ENCODE measurements around the gene TMPRSS3. TPM values are rescaled to one million over a fixed set of nuclear protein-coding genes. Genes with fewer than 3 reads are reported as not detected.

TMPRSS3 gene
- total and polyA plus RNA-seq, 9 of the 15 experiments (the other 6 are each of a cell fraction or from before 2014, with no cell fraction given), result 0.07 TPM; not detected in 8

- ChIA-PET POLR2A (no interaction called here), CTCF (ENCODE audit: low intra/inter-chr PET ratio) (interaction anchor here (0.7 kb wide), 1 partner anchor 123 kb away, joined by 3 read pairs; no protein-coding TSS in a partner anchor)
- Histone ChIP-seq H3K27me3 (ENCODE audit: control insufficient read depth in 2 of 2, insufficient read depth in 2 of 2, low read length in 2 of 2) (peaks cover 12 to 37% of the 10 kb centered on the region in 2 experiments), H3K79me2 (ENCODE audit: control insufficient read depth, insufficient read depth, low read length) (no peaks in the 10 kb centered on the region), H3K36me3 (ENCODE audit: control insufficient read depth, insufficient read depth, low read length) (no peaks in the 10 kb centered on the region), H3K4me1 (replicated peaks in 1 of 2; ENCODE audit: control insufficient read depth in 2 of 2, insufficient read depth in 2 of 2, low read length in 2 of 2) (peaks cover 13 to 16% of the 10 kb centered on the region in 2 experiments; a peak in 3 of 5 replicates), H3K27ac (ENCODE audit: extremely low read depth, low read depth, low read length) (no peak overlapping the region), H3K4me3 (no peak overlapping the region), H3K9me1 (ENCODE audit: control insufficient read depth, insufficient read depth, low read length) (no peaks in the 10 kb centered on the region), H3K9ac (ENCODE audit: insufficient read depth in 1 of 2, low read depth in 2 of 2, low read length in 2 of 2) (no peak overlapping the region; a peak in 1 of 4 replicates), H3K4me2 (ENCODE audit: insufficient read depth, low read length) (peak overlapping the region; percentile 54), H4K20me1 (replicated peaks; ENCODE audit: control insufficient read depth, insufficient read depth, low read length) (no peaks in the 10 kb centered on the region), H2AFZ (ENCODE audit: low read depth, low read length) (peak overlapping the region; percentile 78), H3K9me3 (replicated peaks; ENCODE audit: control insufficient read depth, insufficient read depth, low read depth, low read length) (no peaks in the 10 kb centered on the region)
- no TSS peak for BruUV-seq (replicated peaks)
- intact Hi-C loops (cut with micrococcal nuclease) (no loop called here), in situ Hi-C loops (cut with MboI) (no loop called here)
- ATAC-seq, result peak; percentile 32; the same call in 1 of the 3 replicates
- no peak for FAIRE-seq
- TF ChIP-seq STAT5A (IDR thresholded peaks at IDR 0.05; ENCODE audit: borderline replicate concordance, low read length), result no peak
- no peak for DNase-seq (ENCODE audit: extremely low read depth in 1 of 4, low spot score in 3 of 4)
- WGBS (ENCODE audit: insufficient coverage, low coverage, missing lambda C conversion rate), result 40% methylated on average over 6 of the region's 6 CpGs
Observed at GRCh38 chr21:42389449-42389835, 6.4 kb downstream of the TMPRSS3 start.

- BruUV-seq (replicated peaks), result no TSS peak
- Histone ChIP-seq H3K9me3 (replicated peaks; ENCODE audit: control insufficient read depth, insufficient read depth, low read depth, low read length) (no peaks in the 10 kb centered on the region), H2AFZ (ENCODE audit: low read depth, low read length) (peak overlapping the region; percentile 78), H3K79me2 (ENCODE audit: control insufficient read depth, insufficient read depth, low read length) (no peaks in the 10 kb centered on the region), H3K4me2 (ENCODE audit: insufficient read depth, low read length) (peak overlapping the region; percentile 54), H3K9me1 (ENCODE audit: control insufficient read depth, insufficient read depth, low read length) (no peaks in the 10 kb centered on the region), H3K36me3 (ENCODE audit: control insufficient read depth, insufficient read depth, low read length) (no peaks in the 10 kb centered on the region), H3K4me3 (no peak overlapping the region), H3K27me3 (ENCODE audit: control insufficient read depth in 2 of 2, insufficient read depth in 2 of 2, low read length in 2 of 2) (peaks cover 12 to 37% of the 10 kb centered on the region in 2 experiments), H3K4me1 (replicated peaks in 1 of 2; ENCODE audit: control insufficient read depth in 2 of 2, insufficient read depth in 2 of 2, low read length in 2 of 2) (peaks cover 13 to 16% of the 10 kb centered on the region in 2 experiments; a peak in 3 of 5 replicates), H3K9ac (ENCODE audit: insufficient read depth in 1 of 2, low read depth in 2 of 2, low read length in 2 of 2) (peak overlapping the region in 1 of 2 experiments; percentile 30; a peak in 1 of 4 replicates), H4K20me1 (replicated peaks; ENCODE audit: control insufficient read depth, insufficient read depth, low read length) (no peaks in the 10 kb centered on the region), H3K27ac (ENCODE audit: extremely low read depth, low read depth, low read length) (no peak overlapping the region)
- FAIRE-seq (no peak), DNase-seq (ENCODE audit: extremely low read depth in 1 of 4, low spot score in 3 of 4) (peak in 2 of 4 experiments; percentile 37 to 43), ATAC-seq (peak; percentile 51)
- 14% methylated on average over 20 of the region's 20 CpGs for WGBS (ENCODE audit: insufficient coverage, low coverage, missing lambda C conversion rate)
- ChIA-PET POLR2A (interaction anchor here (0.6 kb wide), 1 partner anchor 260 kb away, joined by 3 read pairs; no protein-coding TSS in a partner anchor), CTCF (ENCODE audit: low intra/inter-chr PET ratio) (no interaction called here)
- in situ Hi-C loops (cut with MboI) (no loop called here), intact Hi-C loops (cut with micrococcal nuclease) (no loop called here)
- TF ChIP-seq ZNF764 (CRISPR knock-in tag; IDR thresholded peaks at IDR 0.05; ENCODE audit: low read depth) (no peak), TEAD1 (CRISPR knock-in tag; IDR thresholded peaks at IDR 0.05) (peak in 1 of 2 experiments; percentile 91; a peak in 2 of 4 replicates), TEAD4 (IDR thresholded peaks at IDR 0.05; ENCODE audit: low read length) (peak; percentile 74), TEAD4 (CRISPR knock-in tag; IDR thresholded peaks at IDR 0.05; ENCODE audit: borderline replicate concordance) (no peak), TCF3 (CRISPR knock-in tag; IDR thresholded peaks at IDR 0.05) (peak; percentile 28; the same call in 1 of the 2 replicates), RBM25 (IDR thresholded peaks at IDR 0.05; ENCODE audit: low read depth, low read length, severe bottlenecking) (peak; percentile 61), MAZ (CRISPR knock-in tag; conservative IDR thresholded peaks at IDR 0.05 in 1 of 2, IDR thresholded peaks at IDR 0.05 in 1 of 2) (peak; percentile 32 to 59; a peak in 2 of 4 replicates), NEUROD1 (IDR thresholded peaks at IDR 0.05; ENCODE audit: borderline replicate concordance, low read depth, low read length, partially characterized antibody) (no peak), BCOR (IDR thresholded peaks at IDR 0.05) (peak; percentile 72; the same call in 1 of the 2 replicates), ZNF316 (IDR thresholded peaks at IDR 0.05) (no peak), DDX20 (tag; IDR thresholded peaks at IDR 0.05; ENCODE audit: low read depth) (no peak), SMARCA5 (IDR thresholded peaks at IDR 0.05) (peak; percentile 42; the same call in 1 of the 2 replicates), KDM1A (IDR thresholded peaks at IDR 0.05) (0 out of 4 replicates have a peak, but pooled peaks of 1 of the 2 experiments have one; percentile 58)
Observed at GRCh38 chr21:42388740-42389448, 7.0 kb downstream of the TMPRSS3 start.
